NCI-H2196 treated with DMSO at 0.1 percent for 48 hours (cell line): Measurements from ENCODE around the gene NHS.
A peak's percentile ranks its signal among the peaks of the same experiment; 100 is the strongest.
"Not testable (repeated sequence)": the region's sequence is repeated elsewhere in the genome, so short reads cannot be mapped to it uniquely, and the experiment has no call there.

Experiments
- DNase-seq: peaks from one replicate; lab custom pipeline; 2025; ENCODE audit not compliant: unreplicated experiment; lab: John Stamatoyannopoulos, UW

Gene NHS

DNA sequence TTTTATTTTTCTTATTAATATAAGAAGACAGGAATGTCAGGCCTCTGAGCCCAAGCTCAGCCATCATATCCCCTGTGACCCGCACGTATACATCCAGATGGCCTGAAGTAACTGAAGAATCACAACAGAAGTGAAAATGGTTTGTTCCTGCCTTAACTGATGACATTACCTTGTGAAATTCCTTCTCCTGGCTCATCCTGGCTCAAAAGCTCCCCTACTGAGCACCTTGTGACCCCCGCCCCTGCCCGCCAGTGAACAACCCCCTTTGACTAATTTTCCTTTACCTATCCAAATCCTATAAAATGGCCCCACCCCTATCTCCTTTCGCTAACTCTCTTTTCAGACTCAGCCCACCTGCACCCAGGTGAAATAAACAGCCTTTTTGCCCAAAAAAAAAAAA, 71.3 kb downstream of the NHS start:
- not testable (repeated sequence) for DNase-seq

DNA sequence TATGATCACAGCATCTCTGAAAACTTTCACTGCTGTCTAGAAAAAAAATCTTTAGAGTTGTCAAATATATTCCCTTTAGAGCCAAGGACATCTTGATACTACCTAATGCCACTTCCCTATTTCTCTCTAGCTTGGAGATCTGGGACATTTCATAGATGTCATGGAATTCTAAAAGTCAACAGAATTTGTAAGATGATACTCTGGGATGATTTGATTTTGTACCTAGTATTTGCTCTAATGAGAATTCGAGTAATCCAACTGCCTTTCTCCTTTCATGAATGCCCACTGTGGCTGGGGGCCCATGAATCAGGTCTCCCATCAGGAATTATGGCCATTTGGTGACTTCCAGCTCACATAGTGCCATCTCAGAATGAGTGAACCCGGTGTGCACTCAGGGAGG, 73.2 kb downstream of the NHS start:
- DNase-seq, result no peak

DNA sequence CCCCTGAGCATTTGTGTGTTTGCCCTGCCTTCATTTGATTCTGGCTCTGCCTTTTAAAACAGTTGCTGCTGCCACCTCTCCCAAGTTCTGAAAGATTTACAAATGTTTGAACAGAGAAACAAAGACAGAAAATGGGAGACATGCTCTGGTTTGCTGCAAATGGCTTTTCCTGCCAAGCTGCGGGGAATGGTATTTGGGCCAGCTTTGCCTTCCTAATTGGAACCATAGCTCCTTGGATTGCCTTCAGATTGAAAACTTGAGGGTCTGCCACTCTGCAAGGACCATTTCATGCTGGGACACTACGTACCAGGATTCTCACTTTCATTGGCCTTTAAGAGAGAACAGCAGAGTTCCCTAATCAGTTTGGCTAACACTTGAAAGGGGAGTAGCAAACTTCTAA, 74.9 kb downstream of the NHS start:
- no peak for DNase-seq

DNA sequence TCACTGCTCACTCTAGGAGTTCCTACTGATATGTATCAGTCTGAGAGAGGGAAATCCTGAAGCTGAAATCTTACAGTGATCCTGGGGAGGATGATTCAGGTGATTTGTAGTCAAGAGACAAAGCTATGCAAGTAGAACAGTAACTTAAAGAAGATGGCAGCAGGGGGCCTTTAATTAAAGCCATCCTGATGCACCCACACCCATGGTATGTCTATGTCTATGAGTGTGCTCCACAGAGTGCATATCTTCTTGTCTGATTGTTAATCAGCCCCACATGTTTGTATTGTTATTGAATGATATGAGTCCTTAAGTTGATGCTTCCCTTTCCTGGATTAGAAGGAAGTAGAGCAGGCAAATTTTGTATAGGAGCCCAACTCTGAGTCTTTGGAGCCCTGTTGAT, 78.8 kb downstream of the NHS start:
- no peak for DNase-seq

DNA sequence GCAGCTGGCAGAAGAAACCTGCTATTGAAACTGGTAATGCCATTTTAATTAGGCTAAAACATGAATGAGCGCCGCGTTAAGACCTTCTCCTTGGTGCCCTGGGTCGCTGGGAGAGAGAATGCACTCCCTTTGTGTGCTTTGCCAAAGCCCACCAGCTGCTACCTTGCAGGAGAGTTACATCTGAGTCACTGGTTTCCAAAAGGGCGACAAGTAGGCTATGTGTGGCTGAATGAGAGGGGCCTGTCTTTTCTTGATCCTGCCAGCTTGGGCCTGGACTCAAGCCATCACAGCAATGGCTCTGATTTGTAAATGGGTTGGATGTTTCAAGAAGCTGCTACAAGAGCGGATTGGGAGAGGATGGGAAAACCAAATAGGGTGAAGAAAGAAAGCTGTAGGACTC, 81.5 kb downstream of the NHS start:
- DNase-seq, result no peak

DNA sequence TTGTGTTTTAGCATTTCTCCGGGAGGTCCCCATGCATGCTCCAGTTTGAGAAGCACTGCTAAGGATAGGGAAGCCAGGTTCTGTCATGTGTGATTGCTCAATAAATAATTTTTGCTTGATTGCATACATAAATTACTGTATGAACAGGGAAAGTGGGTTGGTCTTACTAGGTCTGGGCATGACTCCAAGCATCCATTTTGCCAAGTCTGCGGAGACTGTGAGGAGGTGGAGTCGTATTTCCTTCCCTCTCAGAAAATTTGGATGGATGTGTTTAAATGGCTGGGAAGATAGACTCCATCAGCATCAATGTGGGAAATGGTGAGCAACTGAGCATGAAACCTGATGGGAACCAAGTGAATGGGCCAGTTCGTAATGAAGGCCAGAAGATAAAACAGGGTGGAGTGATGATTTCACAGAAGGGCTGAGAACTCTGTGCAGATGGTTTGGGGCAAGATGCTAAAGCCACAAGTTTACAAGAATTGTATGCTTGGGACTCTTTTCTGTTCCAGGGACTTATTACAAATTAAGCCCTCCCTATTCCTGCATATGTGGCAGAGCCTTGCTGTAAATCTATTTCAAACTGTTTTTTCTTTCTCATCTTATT, 84.1 kb downstream of the NHS start:
- DNase-seq, result peak; percentile 38

DNA sequence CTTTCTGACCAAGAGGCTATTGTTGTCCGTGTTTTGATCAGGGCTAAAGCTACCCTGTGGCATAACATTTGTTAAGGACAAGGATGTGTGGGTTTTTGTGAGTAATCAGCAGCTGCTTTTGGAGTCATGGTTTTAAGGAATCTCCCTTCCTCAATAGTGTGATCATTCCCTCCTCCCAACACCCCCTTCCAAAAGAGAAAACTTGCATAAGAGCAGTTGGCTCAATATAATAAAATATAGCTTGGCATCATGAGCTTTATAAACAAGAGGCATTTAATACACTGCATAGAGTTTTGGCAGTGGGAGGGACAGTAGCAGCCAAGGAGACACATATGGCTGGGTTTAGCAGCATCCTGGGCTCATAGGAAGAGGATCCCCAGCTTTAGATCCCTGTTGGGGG, 84.7 kb downstream of the NHS start:
- no peak for DNase-seq

DNA sequence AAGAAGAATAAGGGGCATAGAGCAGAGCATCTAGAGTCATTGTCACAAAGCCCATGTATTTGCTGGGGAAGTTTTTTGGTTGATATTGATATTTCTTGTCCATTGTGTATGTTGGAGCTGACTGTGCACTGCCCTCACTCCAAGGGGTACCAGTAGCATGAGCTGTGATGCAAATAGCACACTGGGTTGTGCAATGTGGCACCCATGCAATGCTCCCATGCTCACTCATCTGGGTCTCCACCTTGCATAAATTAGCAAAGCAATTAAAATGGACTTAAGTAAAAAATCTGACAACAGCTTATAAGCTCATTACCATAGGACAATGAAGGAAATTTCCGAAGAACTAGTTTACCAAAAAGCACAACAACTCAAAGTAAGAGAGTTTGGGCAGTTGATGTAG, 87.9 kb downstream of the NHS start:
- no peak for DNase-seq

DNA sequence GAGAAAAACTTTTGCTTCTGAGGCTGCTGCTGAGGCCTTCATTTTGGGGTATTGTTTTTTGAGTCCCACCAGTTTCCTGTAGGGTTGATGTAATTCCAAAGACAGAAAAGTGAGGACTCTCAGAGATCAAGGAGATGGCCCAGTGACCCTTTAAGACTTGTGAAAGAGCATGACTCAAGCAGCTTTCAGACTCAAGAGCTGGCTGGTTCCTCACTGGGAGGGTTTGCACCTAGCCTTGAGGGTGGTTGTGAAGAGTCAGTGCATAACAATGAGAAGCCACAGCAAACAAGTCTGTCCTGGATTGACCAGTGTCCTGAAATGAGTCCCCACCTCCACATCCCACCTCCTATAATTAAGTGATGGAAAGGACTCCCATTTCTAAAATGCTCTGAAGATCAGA, 89.2 kb downstream of the NHS start:
- DNase-seq, result no peak

DNA sequence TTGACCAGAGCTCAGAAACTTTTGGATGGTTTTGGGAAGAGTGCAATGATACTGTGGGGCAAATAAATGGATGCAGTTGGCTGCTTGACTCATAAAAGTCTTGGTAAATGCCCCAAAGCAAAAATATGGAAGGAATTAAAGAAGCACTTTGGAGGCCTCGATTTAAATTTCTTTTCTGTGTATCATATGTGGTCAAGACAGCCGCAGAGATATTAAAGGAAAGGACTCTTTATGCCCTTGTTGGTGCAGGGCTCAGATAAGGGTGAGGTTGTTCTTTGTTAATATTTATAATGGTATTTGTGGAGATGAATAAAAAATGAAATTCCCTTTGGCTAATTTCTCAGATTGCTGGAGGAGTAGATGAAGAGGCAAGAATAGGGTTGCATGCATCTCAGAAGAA, 90.2 kb downstream of the NHS start:
- no peak for DNase-seq

DNA sequence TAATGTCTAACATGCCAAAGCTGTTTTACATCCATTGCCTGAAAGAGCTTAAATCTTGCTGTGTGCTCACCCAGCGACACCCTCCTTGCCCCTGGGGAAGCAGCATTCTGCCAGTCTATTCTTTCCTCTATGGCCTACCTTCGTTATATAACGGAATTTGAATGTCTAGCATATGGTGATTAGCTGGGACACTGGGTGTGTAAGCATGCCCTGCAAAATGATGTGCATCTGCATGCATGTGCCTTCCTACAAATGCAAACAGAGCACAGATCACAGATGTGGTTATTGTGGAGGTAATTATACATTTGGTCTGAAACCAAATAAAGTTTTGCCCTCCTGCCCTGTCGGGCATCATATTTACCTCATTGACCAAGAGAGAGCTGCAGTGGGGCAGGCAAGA, 90.8 kb downstream of the NHS start:
- no peak for DNase-seq

DNA sequence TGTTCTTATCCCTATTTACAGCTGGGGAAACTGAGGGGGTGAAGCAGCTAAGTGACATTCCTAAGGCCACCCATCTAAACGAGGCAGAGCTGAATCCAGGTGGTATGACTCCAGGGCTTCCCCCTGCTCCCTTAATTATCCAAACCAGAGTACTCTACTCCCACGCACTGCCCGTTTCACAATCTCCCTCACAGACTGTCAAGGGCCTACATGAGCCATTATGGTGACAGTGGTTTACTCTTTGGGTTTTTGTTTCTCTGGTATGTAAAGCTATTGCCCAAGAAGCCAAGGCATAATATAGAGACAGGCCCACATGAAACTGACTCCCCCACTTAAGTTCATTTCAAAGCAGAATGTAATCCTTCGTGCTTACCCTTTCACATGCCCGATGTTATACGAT, 95.1 kb downstream of the NHS start:
- DNase-seq, result no peak

DNA sequence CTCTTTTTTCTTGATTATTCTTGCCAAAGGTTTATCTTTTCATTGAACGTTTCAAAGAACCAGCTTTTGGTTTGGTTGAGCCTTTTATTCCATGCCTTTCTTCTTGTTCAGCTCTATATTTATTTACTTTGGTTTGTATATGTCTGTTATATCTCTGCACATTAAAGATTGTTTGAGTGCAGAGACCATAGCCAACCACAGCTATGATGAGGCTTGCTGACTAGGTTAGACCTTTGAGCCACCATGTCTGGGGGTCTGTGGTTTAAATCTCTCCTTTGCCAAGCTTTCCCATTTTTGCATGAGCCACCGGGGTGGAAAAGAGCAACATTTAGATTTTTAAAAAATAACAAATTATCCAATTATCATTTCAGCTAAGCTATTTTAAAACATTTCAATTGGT, 96.1 kb downstream of the NHS start:
- no peak for DNase-seq

DNA sequence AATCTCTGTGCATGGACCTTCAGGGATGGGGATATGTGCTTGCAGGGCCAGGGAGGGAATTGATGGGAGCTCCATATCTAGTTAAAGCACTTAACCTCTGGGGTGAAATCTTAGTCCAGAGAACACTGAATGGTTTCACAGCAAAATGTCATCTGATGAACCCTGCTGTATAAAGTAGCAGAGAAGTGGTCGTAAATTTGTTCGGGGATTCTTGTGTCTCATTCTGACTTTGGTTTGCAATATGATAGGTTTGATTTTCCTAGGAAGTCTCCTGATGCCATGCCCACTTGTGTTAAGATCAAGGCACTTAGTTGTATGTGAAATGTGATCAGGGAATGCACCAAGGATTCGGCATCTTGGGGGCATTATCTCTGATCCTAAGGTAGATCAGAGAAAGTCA, 96.9 kb downstream of the NHS start:
- no peak for DNase-seq

DNA sequence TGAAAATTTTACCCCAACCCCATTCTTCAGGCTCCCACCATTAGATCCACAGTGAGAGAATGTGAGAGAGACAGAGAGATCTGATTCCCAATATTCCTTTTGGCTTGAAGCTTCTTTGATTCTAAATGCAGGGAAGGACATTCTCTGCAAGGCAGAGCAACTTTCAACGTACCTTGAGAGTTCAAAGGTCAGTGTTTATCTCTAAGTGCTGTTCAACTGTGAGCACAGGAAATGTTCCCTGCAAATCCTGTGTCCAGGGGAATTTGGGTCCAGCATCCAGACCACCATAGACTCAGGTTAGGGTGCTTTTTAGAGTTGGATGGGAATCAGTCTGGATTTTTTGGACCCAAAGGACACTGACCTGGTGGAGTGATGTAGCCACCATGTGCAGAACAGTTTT, 97.4 kb downstream of the NHS start:
- no peak for DNase-seq

DNA sequence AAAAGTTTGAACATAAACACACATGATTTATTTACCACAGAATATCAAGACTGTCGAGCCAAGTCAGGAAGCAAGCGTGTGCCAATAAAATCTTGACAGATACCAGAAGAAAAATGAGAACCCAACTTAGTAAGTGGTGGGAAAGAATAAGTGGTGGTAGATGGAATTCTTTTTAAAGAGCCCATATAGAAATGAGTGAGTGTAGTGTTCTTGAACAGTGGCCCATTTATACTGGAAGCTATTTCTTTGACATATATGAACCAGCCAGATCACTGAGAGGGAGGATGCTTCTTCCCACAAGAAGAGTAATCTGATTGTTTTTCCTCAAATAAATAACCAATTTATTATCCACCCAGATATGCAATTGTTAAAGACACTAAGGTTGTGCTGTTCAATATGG, 98.0 kb downstream of the NHS start:
- DNase-seq, result no peak

DNA sequence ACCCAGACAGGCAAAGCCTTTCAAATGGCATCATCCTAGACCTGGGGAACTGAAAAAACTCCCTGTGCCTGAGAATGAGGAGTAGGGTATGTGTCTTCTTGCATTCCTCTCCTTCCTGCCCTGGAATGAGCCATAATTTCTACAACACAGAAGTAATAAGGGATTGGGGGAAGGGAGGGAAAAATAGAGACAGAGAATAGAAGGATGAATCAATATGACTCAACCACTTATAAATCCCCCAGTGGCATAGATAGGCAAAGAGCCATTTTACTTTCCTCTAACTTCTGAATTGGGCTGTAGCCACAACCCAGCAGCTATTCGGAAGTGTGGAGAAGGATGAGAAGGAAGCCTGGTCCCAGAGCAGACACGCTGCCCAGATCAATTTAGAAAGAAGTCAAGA, 99.9 kb downstream of the NHS start:
- no peak for DNase-seq

DNA sequence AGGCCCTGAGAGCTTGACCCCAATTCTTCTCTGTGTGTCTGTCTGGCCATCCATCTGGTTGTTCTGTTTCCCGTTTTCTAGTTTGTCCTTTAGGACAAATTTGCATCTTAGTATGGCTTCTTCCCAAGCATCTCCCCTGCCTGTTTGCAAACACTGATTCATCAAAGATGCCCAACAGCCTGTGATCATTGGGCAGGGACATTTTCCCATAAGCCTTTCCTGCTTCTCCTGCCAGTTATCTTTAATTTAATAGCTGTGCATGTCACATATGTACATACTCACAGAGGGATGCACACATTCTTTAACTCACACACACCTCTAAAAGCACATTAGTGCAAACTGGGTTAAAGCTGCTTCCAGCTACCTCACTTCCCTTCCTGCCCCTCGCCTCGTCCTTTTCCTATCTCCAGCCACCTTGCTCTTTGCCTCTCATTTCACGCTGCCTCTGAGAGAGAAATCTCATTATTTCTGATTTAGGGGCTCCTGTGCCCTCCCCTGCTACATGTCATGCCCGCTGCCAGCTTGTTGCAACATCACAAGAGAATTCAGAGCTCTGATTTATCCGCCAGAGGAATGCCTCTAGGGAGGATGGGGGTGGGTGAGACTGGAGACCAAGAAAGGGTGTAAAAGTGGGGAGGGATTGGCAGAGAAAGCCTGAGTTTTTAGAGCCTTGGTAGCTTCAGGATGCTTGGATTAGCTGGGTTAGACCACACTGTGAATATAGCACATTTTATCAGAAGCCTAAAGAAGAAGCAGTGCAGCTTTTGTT, 100.6 kb downstream of the NHS start:
- DNase-seq, result no peak

DNA sequence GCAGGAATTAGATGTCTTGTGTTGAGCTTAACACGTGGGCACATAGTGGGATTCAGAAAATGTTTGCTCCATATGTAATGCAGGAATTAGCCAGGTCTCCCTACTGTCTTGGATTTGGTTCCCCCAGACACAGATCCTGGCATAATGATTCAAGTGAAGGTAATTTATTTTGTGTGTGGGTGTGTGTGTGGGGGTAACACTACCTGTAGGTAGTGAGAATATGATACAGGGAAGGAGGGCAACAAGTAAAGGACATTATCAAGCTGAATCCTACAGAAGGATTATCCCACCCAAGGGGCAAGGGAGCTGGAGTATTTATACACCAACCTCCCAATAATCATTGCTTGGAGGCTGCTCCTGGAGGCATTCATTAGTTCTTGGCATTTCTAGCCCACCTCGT, 101.4 kb downstream of the NHS start:
- DNase-seq, result no peak

DNA sequence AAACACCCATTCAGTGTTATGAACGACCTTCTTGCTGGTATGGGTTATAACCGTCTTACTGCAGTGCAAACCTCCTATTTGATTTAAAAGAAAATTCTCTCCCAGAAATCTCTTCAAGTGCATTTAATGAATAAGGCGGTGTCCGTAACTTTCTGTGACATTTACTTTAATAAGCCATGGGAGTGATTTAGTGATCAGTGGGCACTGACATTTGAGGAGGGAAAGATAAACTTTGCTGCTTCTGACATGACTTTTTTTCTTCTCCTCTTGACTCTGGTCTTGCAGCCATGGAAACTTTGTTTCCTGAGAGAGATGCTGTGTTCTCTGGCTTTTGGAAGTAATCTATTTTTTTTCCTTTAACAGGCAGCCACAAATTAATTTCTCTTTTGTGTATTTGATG, 106.1 kb downstream of the NHS start:
- DNase-seq, result no peak

DNA sequence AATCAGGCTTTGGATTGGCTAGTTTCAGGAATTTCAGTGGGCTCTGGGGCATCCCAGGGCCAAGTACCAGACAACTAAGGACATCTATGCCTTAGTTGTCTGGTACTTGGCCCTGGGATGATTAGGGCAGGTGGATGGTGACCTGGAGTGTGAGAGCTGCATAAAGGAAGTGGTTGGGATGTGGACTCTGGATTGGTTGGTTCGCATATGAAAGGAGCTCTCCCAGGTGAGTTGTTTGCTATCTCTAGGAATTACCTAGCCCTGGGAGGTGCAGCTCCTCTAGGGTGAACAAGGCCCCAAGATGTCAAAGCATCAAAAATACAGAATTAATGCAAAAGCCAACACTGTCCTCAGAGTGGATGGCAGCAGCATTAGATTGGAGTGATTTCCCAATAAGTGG, 109.6 kb downstream of the NHS start:
- DNase-seq, result no peak

DNA sequence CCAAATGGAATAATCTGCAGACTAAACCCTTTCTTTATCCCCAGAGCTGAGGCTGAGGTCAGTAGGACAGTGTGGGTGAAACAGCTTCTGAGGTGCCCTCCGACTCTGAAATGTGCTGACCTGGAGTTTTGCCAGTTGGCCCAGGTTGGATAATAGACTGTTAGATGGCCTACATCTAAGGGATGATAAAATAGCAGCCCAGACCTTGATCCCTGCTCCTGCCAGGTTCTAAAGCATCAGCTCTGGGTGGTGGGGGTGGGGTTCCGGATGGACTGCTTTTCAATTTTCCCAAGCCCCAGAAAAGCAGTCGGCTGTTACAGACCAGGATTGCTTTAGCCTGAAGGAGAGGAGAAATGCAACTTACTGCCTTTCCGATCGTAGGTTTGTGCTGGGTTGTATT, 110.4 kb downstream of the NHS start:
- DNase-seq, result no peak

DNA sequence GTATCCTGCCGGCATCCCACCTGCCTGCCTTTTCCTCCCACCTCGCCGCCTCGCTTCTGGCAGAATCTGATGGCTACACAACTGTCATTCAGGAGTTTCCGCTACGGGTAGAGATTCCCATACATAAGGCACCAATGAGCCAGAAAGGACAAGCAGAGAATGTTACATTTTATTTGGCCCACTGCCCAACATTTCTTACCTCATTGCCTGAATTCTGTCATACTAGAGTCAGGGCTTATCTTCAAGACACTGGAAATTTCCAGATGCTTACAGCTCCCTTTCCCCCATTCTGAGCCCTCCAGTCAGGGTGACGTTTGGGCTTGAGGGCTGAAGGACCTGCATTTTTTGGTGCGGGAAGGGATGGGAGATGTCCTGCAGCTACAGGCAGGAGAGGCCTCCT, 113.0 kb downstream of the NHS start:
- no peak for DNase-seq
